Urothelium cell line (cell line): ENCODE results near the gene CCN5.
"Not testable (repeated sequence)": the region's sequence is repeated elsewhere in the genome, so short reads cannot be mapped to it uniquely, and the experiment has no call there.

ENCODE experiments used
- DNase-seq: peaks from one replicate; pipeline ENCODE4 v3.0.0; 2011; ENCODE audit warnings: low spot score, mixed read lengths
- FAIRE-seq: peaks from 2 replicates; lab custom pipeline; 2011; peaks lifted over from hg19 to GRCh38; lab: Jason Lieb, UNC

CCN5 gene

DNA sequence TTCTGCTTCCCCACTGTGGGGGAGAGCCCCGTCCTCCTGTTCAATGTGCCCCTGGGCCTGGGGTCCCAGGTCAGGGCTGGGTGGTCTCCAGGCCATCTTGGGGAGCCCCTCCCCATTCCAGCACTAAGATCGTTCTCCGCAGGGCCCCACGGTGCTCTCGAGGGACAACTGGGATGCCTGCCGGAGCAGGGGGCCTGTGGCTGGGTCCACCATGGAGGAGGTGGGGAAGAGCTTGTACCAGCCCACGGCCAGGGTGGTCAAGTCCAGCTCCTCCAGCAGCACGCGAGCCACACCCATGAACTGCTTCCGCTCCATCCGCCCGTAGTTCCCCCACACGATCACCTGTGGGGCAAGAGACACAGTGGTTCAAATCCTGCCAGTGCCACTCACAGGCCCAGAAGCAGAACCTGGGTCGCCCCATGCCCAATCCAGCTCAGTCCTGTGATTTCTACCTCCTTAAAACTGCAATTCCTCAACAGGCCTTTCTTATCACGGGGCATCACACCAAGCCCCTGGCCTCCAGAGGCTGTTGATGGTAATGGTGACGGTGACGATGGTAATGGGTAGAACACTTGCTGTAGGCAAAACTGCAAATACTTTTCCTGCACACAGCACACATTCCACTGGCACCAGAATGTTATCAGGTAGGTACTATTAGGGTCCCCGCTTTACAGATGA, 41.0 kb downstream of the CCN5 start:
- FAIRE-seq (no peak), DNase-seq (no peak)

DNA sequence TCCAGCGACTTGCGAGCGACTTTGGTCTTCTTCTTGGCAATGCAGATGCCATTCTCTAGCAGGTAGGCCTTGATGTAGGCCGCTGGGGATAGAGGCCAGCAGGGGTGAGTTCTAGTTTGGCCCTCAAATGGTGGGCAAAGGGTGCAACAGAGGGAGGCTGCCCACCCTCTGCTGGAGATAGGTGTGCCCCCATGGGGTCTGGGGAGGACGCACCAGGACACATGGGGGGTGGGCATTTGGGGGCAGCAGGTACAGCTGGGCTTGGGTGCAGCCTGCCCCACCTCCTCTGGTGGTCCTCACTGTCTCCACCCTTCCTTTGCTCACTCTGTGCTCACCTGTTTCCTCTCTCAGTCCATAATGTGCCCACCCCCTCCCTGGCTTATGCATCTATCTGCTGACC, 41.8 kb downstream of the CCN5 start:
- DNase-seq: no peak
- FAIRE-seq: no peak

DNA sequence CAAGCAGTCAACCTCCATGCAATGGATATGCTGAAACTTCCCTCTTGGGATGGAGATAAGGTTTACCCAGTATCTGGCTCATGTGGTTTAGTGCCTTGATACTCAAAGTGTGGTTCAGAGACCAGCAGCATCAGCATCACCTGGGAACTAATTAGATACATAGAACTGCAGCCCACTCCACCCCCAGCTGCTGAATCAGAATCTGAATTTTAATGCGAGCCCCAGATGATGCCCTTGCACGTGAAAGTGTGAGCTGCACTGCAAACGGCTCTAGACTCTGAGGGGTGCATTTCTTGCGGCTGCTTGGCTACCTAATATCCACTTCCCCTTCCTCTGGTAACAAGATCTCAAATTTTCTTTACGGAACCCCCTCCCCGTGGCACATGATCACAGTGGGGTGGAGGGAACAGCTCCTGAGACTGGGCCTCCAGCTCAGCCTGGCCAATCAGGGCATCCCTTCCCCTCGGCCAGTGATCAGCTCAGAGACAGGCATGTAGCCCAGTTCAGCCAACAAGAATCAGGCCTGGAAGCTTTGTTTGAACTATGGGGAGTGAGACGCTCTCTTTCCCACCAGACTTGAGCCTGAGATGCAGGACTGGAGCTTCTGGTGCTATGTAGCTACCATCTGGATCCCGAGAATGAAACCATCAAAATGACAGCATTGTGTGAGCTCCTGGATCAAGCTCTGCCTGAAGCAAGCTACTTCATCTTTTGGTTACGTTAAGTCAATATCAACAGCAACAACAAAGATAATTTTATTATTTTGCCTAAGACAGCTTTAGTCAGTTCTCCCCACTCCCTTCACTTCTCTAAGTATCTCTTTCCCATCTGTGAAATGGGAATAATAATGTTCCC, 43.3 kb downstream of the CCN5 start:
- no peak for FAIRE-seq
- DNase-seq: no peak

DNA sequence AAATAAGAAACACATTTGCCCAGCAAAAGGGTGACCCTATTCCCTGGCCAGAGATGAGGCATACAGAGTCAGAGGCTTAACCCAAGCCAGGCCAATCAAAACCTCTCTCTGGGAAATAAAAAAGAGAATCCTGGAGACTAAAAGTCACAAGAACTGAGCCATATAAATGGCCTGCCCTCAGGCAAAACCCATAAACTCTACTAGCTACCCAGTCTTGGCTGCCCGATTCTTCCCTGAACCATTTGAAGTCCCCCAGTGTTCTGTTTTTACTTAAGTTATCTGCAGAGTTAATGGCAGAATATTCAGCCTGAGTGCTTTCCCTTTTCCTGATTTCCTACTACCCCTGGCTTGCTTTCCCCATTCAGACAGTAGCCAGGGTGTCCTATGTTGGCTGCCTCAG, 44.4 kb downstream of the CCN5 start:
- no peak for DNase-seq
- no peak for FAIRE-seq

DNA sequence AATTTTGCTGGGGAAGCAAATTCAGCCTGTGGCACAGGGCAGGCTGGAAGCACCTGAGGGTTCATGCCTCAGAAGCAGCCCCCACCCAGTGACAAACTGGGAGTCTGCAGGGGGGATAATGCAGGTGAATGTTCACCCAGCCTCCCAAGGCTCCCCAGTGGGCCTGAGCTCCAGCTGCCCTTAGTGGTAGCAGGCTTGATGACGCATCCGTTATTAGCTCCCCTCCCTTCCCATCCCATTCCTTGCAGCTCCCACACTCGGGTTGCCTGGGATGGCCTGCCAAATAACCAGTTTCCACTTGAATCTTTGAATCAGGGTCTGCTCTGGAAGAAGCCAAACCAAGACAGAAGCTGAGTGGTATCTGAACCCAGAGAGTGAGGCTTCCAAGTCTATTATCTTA, 46.3 kb downstream of the CCN5 start:
- no peak for FAIRE-seq

DNA sequence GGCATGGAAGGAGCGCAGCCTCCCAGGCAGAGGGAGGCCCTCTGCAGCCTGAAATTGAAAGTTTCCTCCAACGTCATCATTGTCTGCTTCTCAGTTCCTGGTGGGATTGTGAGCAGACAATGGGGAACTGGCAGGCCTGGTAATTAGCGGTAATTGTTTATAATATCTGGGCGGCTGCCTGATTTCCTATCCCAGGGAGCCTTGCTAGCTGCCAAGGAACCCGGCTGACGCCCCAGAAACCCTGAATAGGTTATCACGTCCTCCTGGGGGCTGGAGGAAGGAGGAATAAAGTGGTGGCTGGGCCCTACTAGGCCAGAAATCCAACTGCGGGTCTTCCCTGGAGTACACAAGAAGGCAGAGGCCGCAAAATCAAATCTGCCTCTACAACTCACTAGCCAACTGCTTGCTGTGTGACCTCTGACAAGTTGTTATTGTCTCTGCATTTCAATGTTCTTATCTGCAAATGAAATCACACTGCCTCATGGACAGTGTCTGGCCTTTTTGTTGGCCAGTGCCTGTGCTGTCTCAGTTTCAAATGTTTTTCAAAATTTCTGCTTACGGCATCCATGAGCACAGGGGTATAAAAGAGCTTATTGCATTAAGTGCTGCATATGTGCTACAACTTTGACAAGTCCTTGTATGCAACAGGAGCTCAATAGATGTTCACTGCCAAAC, 47.4 kb downstream of the CCN5 start:
- FAIRE-seq: no peak
- no peak for DNase-seq

More for the DNA sequence above, 46.3 kb downstream of the CCN5 start:
- no peak for DNase-seq

DNA sequence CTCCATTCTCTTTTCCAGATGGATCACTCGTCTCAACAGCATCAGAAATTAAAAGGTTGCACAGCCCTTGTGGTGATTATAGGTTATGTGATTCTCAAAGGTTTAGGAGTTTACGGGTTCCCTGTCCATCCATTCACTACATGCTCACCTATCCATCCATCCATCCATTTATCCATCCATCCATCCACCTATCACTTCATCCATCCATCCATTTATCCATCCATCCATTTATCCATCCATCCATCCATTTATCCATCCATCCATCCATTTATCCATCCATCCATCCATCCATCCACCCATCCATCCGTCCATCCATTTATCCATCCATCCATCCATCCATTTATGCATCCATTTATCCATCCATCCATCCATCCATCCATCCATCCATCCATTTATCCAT, 48.6 kb downstream of the CCN5 start:
- DNase-seq: not testable (repeated sequence)
- FAIRE-seq: peak; percentile 97

DNA sequence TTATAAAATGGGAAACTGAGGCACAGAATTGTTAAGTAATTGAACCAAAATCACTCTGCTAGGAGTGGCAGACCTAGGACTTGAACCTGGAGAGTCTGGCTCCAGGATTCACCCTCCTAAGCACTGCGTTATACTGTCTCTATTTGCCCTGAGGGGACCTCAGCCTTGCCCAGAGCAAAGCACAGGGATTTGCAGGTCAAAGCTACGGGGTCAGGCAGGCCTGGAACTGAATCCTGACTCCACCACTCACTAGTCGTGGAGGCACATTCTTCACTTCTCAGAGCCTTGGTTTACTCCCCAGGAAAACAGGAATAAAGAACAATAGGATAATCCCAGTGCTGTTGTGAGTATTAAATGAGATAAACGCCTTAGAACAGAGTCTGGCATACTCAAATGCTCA, 49.9 kb downstream of the CCN5 start:
- no peak for FAIRE-seq
- DNase-seq: no peak

DNA sequence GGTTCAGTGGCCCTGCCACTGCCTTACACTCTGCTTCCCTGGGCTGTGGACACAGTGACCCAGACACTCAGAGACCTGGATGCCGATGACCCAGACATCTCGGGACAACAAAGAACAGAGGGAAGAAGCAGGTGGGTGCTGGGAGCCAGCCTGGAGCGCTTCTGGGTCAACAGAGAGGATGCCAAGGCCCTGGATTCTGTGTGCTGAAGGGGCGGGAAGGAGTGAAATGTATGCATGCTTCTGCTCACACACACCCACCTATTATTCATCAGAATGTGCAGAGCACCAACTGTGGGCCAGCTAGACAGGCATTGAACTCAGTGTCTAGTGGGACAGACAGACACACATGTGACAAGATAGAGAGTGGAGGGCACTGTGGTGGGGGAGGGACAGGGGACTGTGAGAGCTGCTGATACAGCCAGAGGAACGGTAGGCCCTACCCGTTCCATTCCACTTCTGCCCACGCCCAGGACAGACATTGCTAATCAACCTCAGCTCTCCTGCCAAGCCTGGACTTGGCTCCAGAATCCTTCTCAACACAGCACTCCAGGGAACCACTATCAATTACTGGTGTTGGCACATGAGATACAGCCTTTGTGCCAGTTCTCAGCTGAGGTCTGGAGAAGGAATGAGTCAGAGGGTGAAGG, 50.7 kb downstream of the CCN5 start:
- no peak for FAIRE-seq
- peak; percentile 41 for DNase-seq

DNA sequence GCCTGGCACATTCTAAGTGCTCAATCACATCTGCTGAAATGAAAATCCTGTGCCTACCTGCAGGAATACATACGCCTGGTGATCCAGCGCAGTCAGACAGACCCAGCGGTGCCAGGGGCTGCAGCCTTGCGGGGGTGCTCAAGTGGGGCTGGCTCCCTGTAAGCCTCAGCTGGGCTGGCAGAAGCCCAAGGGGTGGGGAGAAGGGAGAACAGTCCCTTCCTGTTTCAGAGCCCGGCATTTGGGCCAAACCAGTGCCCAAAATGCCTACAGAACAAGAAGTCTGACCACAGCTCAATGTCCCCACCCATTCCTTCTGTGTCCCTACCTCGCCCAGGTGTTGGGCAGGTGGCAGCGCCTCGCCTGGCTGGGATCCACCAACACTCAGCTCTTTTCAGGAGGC, 53.1 kb downstream of the CCN5 start:
- DNase-seq (no peak), FAIRE-seq (no peak)

DNA sequence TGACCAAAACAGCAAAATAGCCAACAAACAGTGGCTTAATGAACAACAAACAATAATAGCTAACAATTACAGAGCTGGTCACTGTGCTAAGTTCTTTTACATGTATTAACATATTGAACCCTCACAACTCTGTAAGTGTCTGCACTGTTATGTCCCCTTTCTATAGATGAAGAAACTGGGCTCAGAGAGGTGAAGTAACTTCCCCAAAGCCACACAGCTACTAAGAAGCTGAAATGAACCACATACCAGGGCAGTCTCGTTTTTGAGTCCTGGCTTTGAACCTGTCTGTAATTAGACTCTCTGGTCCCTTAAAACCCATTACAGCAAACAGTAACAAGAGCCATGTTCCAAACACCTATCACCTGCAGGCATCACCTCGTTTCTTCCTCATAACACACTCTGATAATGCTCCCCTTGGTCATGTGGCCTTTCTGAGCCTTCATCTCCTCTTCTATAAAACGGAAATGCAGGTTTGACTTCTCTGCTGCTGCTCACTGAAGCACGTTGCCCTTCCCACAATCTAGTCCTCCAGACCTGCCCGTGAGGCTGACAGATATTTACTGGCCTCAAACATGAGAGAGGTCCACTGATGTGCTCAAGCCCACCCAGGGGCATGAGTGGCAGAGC, 53.8 kb downstream of the CCN5 start:
- no peak for FAIRE-seq
- DNase-seq: no peak

DNA sequence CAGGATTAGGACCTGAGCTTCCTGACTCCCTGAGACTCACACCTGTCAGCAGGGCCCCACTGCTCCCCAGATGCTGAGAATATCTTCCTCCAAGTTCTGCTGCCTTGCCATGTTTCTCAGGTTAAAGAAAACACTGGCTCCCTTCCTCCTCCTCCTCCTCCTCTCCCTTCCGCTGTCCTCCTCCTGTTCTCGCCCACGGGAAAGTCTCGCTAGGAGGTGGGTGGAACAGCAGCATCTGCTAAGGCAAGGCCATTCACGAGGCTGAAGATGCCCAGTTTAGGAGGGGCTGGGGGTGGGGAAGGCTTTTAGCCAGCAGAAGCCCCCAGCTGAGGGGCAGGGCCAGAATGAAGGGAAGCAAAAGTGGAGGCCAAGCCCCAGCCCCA, 54.3 kb downstream of the CCN5 start:
- no peak for FAIRE-seq

DNA sequence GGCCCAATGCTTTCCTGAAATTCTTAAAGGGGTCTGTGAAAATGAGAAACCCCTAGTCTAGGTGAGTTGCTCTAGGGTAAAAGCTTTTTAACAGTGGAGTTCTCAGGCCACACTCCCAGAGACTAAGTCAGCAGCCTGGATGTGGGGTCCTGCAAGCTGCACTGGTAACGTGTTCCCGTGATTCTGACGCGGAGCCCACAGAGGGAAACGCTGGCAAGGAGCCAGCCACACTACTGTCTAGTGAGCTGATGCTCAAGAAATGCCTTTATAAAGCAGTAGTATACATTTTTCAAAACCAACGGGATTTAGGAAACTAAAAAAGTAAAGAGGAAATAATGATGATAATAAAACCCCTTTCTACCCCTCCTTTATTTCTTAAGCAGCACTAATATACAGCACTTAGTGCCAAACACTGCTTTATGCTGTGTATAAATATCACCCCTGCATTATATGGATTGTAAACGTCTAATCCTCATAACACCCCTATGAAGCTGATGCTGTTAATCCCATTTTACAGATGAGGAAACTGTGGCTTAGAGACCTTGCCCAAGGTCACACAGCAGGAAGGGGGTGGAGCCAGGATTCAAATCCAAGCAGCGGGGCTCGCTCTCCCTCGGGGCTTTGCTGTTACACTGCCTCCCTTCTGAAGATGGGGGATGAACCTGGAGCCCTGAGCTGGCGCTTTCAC, 55.5 kb downstream of the CCN5 start:
- DNase-seq: no peak
- no peak for FAIRE-seq

More for the DNA sequence above, 54.3 kb downstream of the CCN5 start:
- no peak for DNase-seq

DNA sequence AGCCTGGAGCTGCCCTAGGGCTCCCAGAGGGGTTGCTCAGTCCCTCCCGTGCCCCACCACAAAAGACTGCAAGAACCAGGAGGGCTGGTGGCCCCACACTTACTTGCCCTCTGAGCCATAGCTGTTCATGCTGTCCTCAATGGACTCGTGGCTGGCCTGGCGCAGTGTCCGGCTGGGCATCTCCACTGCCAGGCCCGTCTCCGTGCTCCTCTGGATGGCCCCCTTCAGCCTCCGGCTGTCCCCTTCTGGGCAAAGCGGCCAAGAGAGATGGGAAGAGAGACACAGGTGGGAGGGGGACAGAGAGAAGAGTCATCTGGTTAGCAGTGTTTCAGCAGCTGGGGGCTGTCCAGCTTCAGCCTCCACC, 56.0 kb downstream of the CCN5 start:
- DNase-seq (no peak), FAIRE-seq (no peak)

DNA sequence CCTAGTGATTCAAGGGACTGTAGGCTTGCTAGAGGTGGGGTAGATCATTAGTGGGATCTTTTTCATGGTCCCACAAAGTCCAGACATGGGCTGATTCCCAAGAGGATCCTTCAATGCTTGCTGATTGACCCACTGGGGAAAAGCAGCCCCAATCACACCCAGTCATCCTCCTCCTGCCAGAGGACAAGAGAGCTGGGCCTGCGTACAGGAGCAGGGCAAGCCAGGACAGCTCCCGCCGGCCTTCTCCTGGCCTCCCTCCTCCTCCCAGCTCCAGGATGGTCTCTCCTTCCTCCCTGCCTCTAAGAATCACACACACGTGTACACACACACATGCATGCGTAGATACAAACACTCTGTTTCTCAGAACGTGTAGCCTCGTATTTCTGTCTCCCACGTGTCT, 57.5 kb downstream of the CCN5 start:
- no peak for DNase-seq
- peak; percentile 44 for FAIRE-seq

DNA sequence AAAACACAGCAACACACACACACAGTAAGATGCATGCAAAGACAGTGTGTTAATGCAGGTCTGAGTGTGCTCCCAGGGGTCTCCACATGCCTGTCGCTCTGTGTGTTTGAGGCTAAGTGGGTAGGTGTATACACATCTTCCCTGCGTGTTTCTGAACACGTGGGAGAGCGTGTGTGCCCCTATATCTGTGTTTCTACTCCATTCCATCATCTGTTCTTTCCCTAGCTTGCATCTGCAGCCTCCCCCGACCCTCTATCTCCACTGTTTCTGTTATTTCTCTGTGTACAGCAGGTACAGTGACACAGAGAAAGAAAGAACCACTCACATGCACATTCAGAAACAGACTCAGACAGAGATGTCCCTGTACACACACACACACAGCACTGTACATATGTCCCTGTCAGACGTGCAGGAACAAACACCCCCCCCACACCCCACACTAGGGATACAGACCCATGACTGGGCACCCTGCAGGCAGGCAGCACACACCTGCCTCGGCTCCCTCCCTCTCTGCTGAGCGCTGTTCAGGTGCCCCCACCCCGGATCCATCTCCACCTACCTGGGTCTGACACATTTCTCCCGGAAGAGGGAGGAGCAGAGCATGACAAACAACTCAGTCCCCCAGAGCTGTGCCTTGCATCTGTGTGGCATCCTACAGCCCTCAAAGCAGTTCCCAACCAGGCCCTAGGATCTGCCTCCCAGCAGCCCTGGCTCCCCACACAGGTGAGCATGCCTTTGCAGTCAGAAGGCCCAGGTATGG, 58.1 kb downstream of the CCN5 start:
- no peak for DNase-seq
- FAIRE-seq: no peak

DNA sequence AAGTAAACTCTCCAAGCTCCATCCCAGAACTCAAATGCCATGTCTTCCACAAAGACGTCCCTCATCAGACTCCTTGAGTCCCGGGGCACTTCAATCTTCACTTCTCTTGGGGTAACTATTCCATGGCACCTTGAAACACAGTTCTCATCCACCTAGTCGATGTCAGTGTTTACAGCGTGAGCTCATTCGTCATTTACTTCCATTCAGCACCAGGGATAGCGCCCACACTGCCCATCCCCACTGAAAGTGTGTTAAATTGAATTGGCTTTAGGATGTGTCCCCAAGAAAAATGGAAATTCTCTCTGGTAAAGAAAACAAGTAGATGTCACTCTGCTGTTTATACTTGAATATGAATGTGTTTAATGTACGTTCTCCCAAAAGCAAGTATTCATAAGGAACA, 61.8 kb downstream of the CCN5 start:
- peak; percentile 5 for FAIRE-seq
- peak; percentile 62 for DNase-seq
